Fibroblast of lung (primary cell): Measurements from ENCODE around the gene LEPROT. TPM values are rescaled to one million over a fixed set of nuclear protein-coding genes. Genes with fewer than 3 reads are reported as not detected.

Experiments
- DNase-seq, 2 donors: peaks; one replicate each; pipeline versions ENCODE4 v3.0.0 to v3.0.0-alpha.2; 2010; ENCODE audit warnings: low read depth in 2 of 2
- H2AFZ ChIP-seq: 2 replicates; pipeline ENCODE4 v1.5.1; 2012; ENCODE audit warnings: low read length, control low read depth, inconsistent platforms
- H3K27ac ChIP-seq: 2 replicates; pipeline ENCODE4 v1.5.1; 2011; ENCODE audit warnings: low read length, control low read depth; ENCODE audit not compliant: insufficient read depth
- H3K27me3 ChIP-seq: 2 replicates; pipeline ENCODE4 v1.5.1; 2011; ENCODE audit warnings: mild to moderate bottlenecking, low read length; ENCODE audit not compliant: control insufficient read depth, insufficient read depth
- H3K36me3 ChIP-seq: 2 replicates; pipeline ENCODE4 v1.5.1; 2011; ENCODE audit warnings: low read length; ENCODE audit not compliant: control insufficient read depth, insufficient read depth
- H3K4me1 ChIP-seq: 2 replicates; pipeline ENCODE4 v1.5.1; 2011; ENCODE audit warnings: low read length; ENCODE audit not compliant: control insufficient read depth, insufficient read depth; ENCODE audit errors: extremely low read depth
- H3K4me2 ChIP-seq: 2 replicates; pipeline ENCODE4 v1.5.1; 2011; ENCODE audit warnings: low read length, control low read depth; ENCODE audit not compliant: insufficient read depth; ENCODE audit errors: extremely low read depth
- H3K4me3 ChIP-seq, 4 experiments: fragments of 200-600 bp in 1 of 4; sonication (generic) in 1 of 4; replicated peaks in 1 of 4; 2 replicates each; pipeline ENCODE4 v1.5.1; 2011 to 2016; ENCODE audit warnings: low read length in 4 of 4, low read depth in 3 of 4, mild to moderate bottlenecking in 3 of 4, control low read depth in 2 of 4, inconsistent platforms in 1 of 4, mixed read lengths in 1 of 4; ENCODE audit not compliant: insufficient read depth in 1 of 4; ENCODE audit errors: control extremely low read depth in 1 of 4
- H3K79me2 ChIP-seq: 2 replicates; pipeline ENCODE4 v1.5.1; 2012; ENCODE audit warnings: mild to moderate bottlenecking, low read length, inconsistent platforms; ENCODE audit not compliant: control insufficient read depth, insufficient read depth
- H3K9ac ChIP-seq: 2 replicates; pipeline ENCODE4 v1.5.1; 2011; ENCODE audit warnings: mild to moderate bottlenecking, low read length, control low read depth; ENCODE audit not compliant: insufficient read depth
- H3K9me3 ChIP-seq: 2 replicates; pipeline ENCODE4 v1.5.1; 2012; ENCODE audit warnings: low read depth, low read length; ENCODE audit not compliant: control insufficient read depth, insufficient read depth
- H4K20me1 ChIP-seq: 2 replicates; pipeline ENCODE4 v1.5.1; 2011; ENCODE audit warnings: low read length; ENCODE audit not compliant: control insufficient read depth, insufficient read depth; ENCODE audit errors: extremely low read depth
- EZH2 ChIP-seq: IDR thresholded peaks from 2 replicates; pipeline ENCODE4 v1.5.1; 2012; ENCODE audit warnings: low read length, control low read depth, mild to moderate bottlenecking; ENCODE audit errors: missing control alignments
- polyA plus RNA-seq, 2 donors: library from polyadenylated mRNA; depleted of rRNA in 1 of 2; stranded (reverse) in 1 of 2; unstranded in 1 of 2; fragments of >200 nt; gene quantifications; 2 replicates each; pipeline ENCODE4 v1.2.1, GENCODE V29; 2011 to 2012; ENCODE audit warnings: missing spikeins in 1 of 2
- total RNA-seq: library from RNA; depleted of rRNA; stranded (reverse); fragments of >200 nt; gene quantifications from 2 replicates; pipeline ENCODE4 v1.2.1, GENCODE V29; 2014
- TF ChIP-seq, protein P1 (sequence below), 2 donors: IDR thresholded peaks in 1 of 2; conservative IDR thresholded peaks in 1 of 2; 1 replicate in 1 of 2; 2 replicates in 1 of 2; pipeline ENCODE4 v1.5.1; 2011 to 2012; ENCODE audit warnings: low read length in 2 of 2, control low read depth in 1 of 2, inconsistent platforms in 1 of 2, low read depth in 1 of 2, mild to moderate bottlenecking in 1 of 2

LEPROT gene
- total and polyA plus RNA-seq, 2 donors (not counting 1 experiment from before 2014, with no cell fraction given) = 37.5 to 101 TPM

DNA sequence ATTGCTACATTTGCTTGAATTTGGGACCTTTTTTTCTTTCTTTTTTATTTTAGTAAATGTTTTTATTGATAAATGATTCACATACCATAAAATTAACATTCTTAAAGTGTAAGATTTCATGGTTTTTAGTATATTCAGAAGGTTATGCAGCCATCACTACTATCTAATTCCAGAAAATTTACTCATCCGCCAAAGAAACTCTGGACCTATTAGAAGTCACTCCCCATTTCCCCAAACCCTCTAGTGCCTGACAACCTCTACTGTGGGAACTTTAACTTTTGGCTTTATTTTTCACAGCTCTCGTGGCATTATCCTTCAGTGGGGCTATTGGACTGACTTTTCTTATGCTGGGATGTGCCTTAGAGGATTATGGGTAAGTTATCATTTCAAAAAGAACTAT, 4.5 kb downstream of the LEPROT start:
- no peaks in the 10 kb centered on the region for H3K27me3 ChIP-seq
- TF ChIP-seq, protein P1, sequence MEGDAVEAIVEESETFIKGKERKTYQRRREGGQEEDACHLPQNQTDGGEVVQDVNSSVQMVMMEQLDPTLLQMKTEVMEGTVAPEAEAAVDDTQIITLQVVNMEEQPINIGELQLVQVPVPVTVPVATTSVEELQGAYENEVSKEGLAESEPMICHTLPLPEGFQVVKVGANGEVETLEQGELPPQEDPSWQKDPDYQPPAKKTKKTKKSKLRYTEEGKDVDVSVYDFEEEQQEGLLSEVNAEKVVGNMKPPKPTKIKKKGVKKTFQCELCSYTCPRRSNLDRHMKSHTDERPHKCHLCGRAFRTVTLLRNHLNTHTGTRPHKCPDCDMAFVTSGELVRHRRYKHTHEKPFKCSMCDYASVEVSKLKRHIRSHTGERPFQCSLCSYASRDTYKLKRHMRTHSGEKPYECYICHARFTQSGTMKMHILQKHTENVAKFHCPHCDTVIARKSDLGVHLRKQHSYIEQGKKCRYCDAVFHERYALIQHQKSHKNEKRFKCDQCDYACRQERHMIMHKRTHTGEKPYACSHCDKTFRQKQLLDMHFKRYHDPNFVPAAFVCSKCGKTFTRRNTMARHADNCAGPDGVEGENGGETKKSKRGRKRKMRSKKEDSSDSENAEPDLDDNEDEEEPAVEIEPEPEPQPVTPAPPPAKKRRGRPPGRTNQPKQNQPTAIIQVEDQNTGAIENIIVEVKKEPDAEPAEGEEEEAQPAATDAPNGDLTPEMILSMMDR (conservative IDR thresholded peaks at IDR 0.05 in 1 of 2, IDR thresholded peaks at IDR 0.05 in 1 of 2; ENCODE audit: low read depth in 1 of 2, low read length in 2 of 2) = no peak
- no peak for TF ChIP-seq EZH2
- H3K79me2 ChIP-seq = peaks cover 41% of the 10 kb centered on the region
- peaks cover 19% of the 10 kb centered on the region for H3K4me1 ChIP-seq
- H3K27ac ChIP-seq = peak overlapping the region; percentile 2
- H2AFZ ChIP-seq = no peak overlapping the region
- no peak overlapping the region for H3K9ac ChIP-seq
- no peak overlapping the region for H3K4me2 ChIP-seq
- H4K20me1 ChIP-seq = no peaks in the 10 kb centered on the region
- peaks cover 4% of the 10 kb centered on the region for H3K36me3 ChIP-seq
- H3K9me3 ChIP-seq = no peaks in the 10 kb centered on the region
- no peak for DNase-seq
- H3K4me3 ChIP-seq = no peak overlapping the region

DNA sequence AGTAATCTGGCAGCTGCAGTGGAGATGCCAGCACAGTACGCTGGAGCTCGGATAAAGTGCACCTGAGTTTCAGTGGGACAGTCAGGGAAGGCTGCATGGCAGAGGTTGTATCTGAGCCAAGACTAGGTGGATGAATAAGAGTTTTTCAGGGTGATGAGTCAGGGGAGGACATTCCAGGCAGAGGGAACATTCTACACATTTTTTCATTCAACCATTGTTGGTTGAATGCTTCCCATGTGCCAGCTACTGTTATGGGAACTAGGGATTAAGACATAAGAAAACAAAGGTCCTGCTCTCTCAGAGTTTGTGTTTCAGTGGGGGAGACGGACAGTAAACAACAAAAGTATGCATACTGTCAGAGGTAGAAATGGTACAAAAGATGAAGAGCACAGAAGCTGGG, 5.2 kb downstream of the LEPROT start:
- Histone ChIP-seq H3K4me1 (peaks cover 19% of the 10 kb centered on the region), H3K27ac (peak overlapping the region; percentile 53), H3K27me3 (no peaks in the 10 kb centered on the region), H2AFZ (no peak overlapping the region), H3K79me2 (peaks cover 43% of the 10 kb centered on the region), H3K36me3 (peaks cover 4% of the 10 kb centered on the region), H3K9ac (no peak overlapping the region), H3K4me2 (no peak overlapping the region), H3K9me3 (no peaks in the 10 kb centered on the region), H4K20me1 (no peaks in the 10 kb centered on the region), H3K4me3 (no peak overlapping the region)
- peak; percentile 44 to 88 for DNase-seq
- no peak for TF ChIP-seq EZH2
- TF ChIP-seq, protein P1 (conservative IDR thresholded peaks at IDR 0.05 in 1 of 2, IDR thresholded peaks at IDR 0.05 in 1 of 2; ENCODE audit: low read depth in 1 of 2, low read length in 2 of 2) = no peak

DNA sequence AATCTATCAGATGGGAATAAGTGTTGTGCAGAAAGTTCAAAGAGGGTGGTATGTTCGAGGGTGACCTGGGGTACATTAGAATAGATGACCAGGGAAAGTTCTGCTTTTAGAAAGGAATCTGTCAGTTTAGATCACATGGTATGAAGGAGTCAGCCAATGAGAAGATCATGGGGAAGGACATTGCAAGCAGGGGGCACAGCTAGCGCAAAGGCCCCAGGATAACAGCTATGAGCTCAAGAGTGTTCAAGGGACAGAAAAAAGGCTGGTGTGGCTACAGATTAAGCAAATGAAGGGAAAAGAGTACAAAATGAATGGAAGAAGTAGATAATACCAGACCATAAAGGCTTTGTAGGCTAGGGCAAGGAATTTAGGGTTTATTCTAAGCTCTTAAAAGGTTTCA, 8.6 kb downstream of the LEPROT start:
- no peak overlapping the region for H3K4me2 ChIP-seq
- H3K27me3 ChIP-seq = no peaks in the 10 kb centered on the region
- peaks cover 13% of the 10 kb centered on the region for H3K79me2 ChIP-seq
- H2AFZ ChIP-seq = no peak overlapping the region
- no peaks in the 10 kb centered on the region for H3K9me3 ChIP-seq
- no peak overlapping the region for H3K9ac ChIP-seq
- no peak for DNase-seq
- TF ChIP-seq EZH2 = no peak
- TF ChIP-seq, protein P1 (conservative IDR thresholded peaks at IDR 0.05 in 1 of 2, IDR thresholded peaks at IDR 0.05 in 1 of 2; ENCODE audit: low read depth in 1 of 2, low read length in 2 of 2) = no peak
- H4K20me1 ChIP-seq = no peaks in the 10 kb centered on the region
- no peak overlapping the region for H3K27ac ChIP-seq
- H3K36me3 ChIP-seq = peaks cover 7% of the 10 kb centered on the region
- peaks cover 9% of the 10 kb centered on the region for H3K4me1 ChIP-seq
- H3K4me3 ChIP-seq = no peak overlapping the region
